A673 (cell line): ENCODE measurements around the gene PAK1. TPM values are rescaled to one million over a fixed set of nuclear protein-coding genes. Genes with fewer than 3 reads are reported as not detected.

ENCODE experiments used
- BruUV-seq: library from RNA; stranded (reverse); fragments of 400-500 nt; replicated peaks from 2 replicates; lab custom pipeline; 2021; lab: Mats Ljungman, UMichigan
- CTCF ChIA-PET: fragments of 300-600 bp; sonication (Branson Sonifier 250); formaldehyde crosslinking; loops from one replicate; lab custom pipeline; 2022; ENCODE audit warnings: antibody characterized with exemption; lab: Charles Lee
- POLR2A ChIA-PET: fragments of 300-600 bp; sonication (Branson Sonifier 250); formaldehyde crosslinking; loops from one replicate; lab custom pipeline; 2022; ENCODE audit warnings: antibody characterized with exemption; ENCODE audit not compliant: low non-redundant PET; lab: Charles Lee
- DNase-seq: peaks from one replicate; pipeline ENCODE4 v3.0.0-alpha.2; 2015; ENCODE audit warnings: low spot score
- H3K27ac ChIP-seq: fragments of 200-600 bp; sonication (generic); 2 replicates; pipeline ENCODE4 v1.5.1; 2016; ENCODE audit warnings: mixed run types, low read depth, mild to moderate bottlenecking, mixed read lengths, antibody characterized with exemption, low read length; ENCODE audit not compliant: poor library complexity, severe bottlenecking
- H3K27me3 ChIP-seq: fragments of 200-600 bp; sonication (generic); replicated peaks from 2 replicates; pipeline ENCODE4 v1.6.1; 2017; ENCODE audit warnings: mixed run types, low read depth, mild to moderate bottlenecking, mixed read lengths, antibody characterized with exemption, low read length; ENCODE audit not compliant: insufficient read depth, poor library complexity
- H3K36me3 ChIP-seq: fragments of 200-600 bp; sonication (generic); 2 replicates; pipeline ENCODE4 v1.6.1; 2016; ENCODE audit warnings: mixed run types, mild to moderate bottlenecking, mixed read lengths, antibody characterized with exemption, low read length; ENCODE audit not compliant: insufficient read depth, poor library complexity, severe bottlenecking
- H3K4me1 ChIP-seq: fragments of 200-600 bp; sonication (generic); 2 replicates; pipeline ENCODE4 v1.6.1; 2017; ENCODE audit warnings: mixed run types, mild to moderate bottlenecking, mixed read lengths, antibody characterized with exemption, low read length; ENCODE audit not compliant: insufficient read depth, poor library complexity, severe bottlenecking
- H3K4me3 ChIP-seq: fragments of 200-600 bp; sonication (generic); 2 replicates; pipeline ENCODE4 v1.5.1; 2016; ENCODE audit warnings: low read depth, mixed run types, mild to moderate bottlenecking, mixed read lengths, low read length; ENCODE audit not compliant: poor library complexity, severe bottlenecking
- H3K9me3 ChIP-seq: fragments of 200-600 bp; sonication (generic); 2 replicates; pipeline ENCODE4 v1.6.1; 2016; ENCODE audit warnings: mixed run types, low read depth, mild to moderate bottlenecking, mixed read lengths, antibody characterized with exemption, low read length; ENCODE audit not compliant: poor library complexity, severe bottlenecking
- CTCF ChIP-seq: fragments of 300-800, 200-600 bp; sonication (generic); conservative IDR thresholded peaks from 2 replicates; pipeline ENCODE4 v1.5.1; 2017; ENCODE audit warnings: low read depth, mild to moderate bottlenecking, antibody characterized with exemption, low read length, moderate library complexity, mixed read lengths
- EZH2 ChIP-seq: fragments of 200-600 bp; sonication (generic); IDR thresholded peaks from 2 replicates; pipeline ENCODE4 v1.6.1; 2017; ENCODE audit warnings: borderline replicate concordance, low read depth, mild to moderate bottlenecking, mixed read lengths, antibody characterized with exemption, low read length; ENCODE audit not compliant: poor library complexity, severe bottlenecking
- intact Hi-C: fragments of 100-400 bp; cut with micrococcal nuclease; formaldehyde crosslinking; loops from one replicate; pipeline ENCODE4 v1.10.0; 2022; ENCODE audit not compliant: unreplicated experiment
- total RNA-seq: library from RNA; stranded (reverse); gene quantifications from 2 replicates; pipeline ENCODE4 v1.2.3, GENCODE V29; 2021

Gene PAK1
- total RNA-seq, 1 experiment from 2014 or later, result 44.2 TPM

DNA sequence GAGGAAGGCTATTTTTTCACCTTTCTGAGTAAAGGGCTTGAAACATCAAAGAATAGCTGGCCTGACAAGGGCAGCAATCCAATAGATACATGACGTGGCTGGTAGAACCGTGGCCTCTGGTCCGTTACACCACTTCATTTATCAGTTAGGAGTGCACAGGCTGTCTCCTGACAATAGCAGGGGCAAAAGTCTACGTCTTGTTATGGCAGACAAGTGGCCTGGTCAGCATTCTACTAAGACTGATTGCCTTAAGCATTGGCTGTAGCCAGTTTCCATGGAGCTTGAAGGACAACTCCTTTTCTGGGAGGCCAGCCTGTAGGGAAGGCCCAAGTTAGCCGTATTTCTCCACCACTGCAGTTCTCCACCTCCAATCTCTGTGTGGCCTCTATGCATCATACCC is 163.2 kb downstream of the PAK1 start:
- DNase-seq, result no peak
- BruUV-seq, result no TSS peak
- Histone ChIP-seq H3K36me3 (no peaks in the 10 kb centered on the region), H3K4me1 (no peaks in the 10 kb centered on the region), H3K27ac (no peak overlapping the region), H3K27me3 (no peaks in the 10 kb centered on the region), H3K9me3 (no peaks in the 10 kb centered on the region), H3K4me3 (no peak overlapping the region)
- ChIA-PET CTCF (no interaction called here), POLR2A (no interaction called here)
- intact Hi-C loops, result no loop called here
- no peak for TF ChIP-seq EZH2
- no peak for TF ChIP-seq CTCF

- Histone ChIP-seq H3K4me1 (no peaks in the 10 kb centered on the region), H3K9me3 (no peaks in the 10 kb centered on the region), H3K27ac (no peak overlapping the region), H3K36me3 (no peaks in the 10 kb centered on the region), H3K27me3 (no peaks in the 10 kb centered on the region), H3K4me3 (no peak overlapping the region)
- no peak for TF ChIP-seq CTCF
- TF ChIP-seq EZH2, result no peak
- no TSS peak for BruUV-seq
- ChIA-PET CTCF (no interaction called here), POLR2A (no interaction called here)
- intact Hi-C loops, result no loop called here
- no peak for DNase-seq
Observed at GRCh38 chr11:77309401-77310085, 164.4 kb downstream of the PAK1 start.

- intact Hi-C loops, result no loop called here
- no peaks in the 10 kb centered on the region for H3K27me3 ChIP-seq
- no peaks in the 10 kb centered on the region for H3K9me3 ChIP-seq
- TF ChIP-seq CTCF (no peak), EZH2 (no peak)
- no peak for DNase-seq
- no peak overlapping the region for H3K4me3 ChIP-seq
- no peak overlapping the region for H3K27ac ChIP-seq
- no TSS peak for BruUV-seq
- no peaks in the 10 kb centered on the region for H3K36me3 ChIP-seq
- POLR2A ChIA-PET, result no interaction called here
- CTCF ChIA-PET, result no interaction called here
- H3K4me1 ChIP-seq, result no peaks in the 10 kb centered on the region
Observed at GRCh38 chr11:77308838-77309237, 165.1 kb downstream of the PAK1 start.
